GM18502 (cell line): ENCODE results near the gene B4GALNT3.

Source experiments
- ATAC-seq: cut with Tn5 transposase; IDR thresholded peaks from one replicate; pipeline ENCODE4 v1.9.1; 2021; ENCODE audit warnings: mild to moderate bottlenecking; ENCODE audit not compliant: unreplicated experiment, poor library complexity

Gene B4GALNT3

GRCh38 chr12:612886-613285 is 153.1 kb downstream of the B4GALNT3 start:
- no peak for ATAC-seq
